Smooth muscle cell (in vitro differentiated cells): ENCODE data around the gene DUSP10. TPM values are rescaled to one million over a fixed set of nuclear protein-coding genes. Genes with fewer than 3 reads are reported as not detected.

ENCODE experiments used
- DNase-seq: peaks from one replicate; lab custom pipeline; 2025; ENCODE audit not compliant: unreplicated experiment; lab: John Stamatoyannopoulos, UW
- H2AFZ ChIP-seq: fragments of 200-600 bp; sonication (generic); 2 replicates; pipeline ENCODE4 v1.6.0; 2016; ENCODE audit warnings: antibody characterized with exemption, low read depth, mild to moderate bottlenecking
- H3F3A ChIP-seq: fragments of 200-600 bp; sonication (generic); 2 replicates; pipeline ENCODE4 v1.6.0; 2017; ENCODE audit warnings: antibody characterized with exemption, low read depth
- H3K27ac ChIP-seq: fragments of 200-600 bp; sonication (generic); 2 replicates; pipeline ENCODE4 v1.5.1; 2016; ENCODE audit warnings: low read depth, mild to moderate bottlenecking
- H3K27me3 ChIP-seq: fragments of 200-600 bp; sonication (generic); 2 replicates; pipeline ENCODE4 v1.6.1; 2016; ENCODE audit warnings: low read depth, mild to moderate bottlenecking
- H3K36me3 ChIP-seq: fragments of 200-600 bp; sonication (generic); 2 replicates; pipeline ENCODE4 v1.5.1; 2016; ENCODE audit warnings: low read depth
- H3K4me1 ChIP-seq: fragments of 200-600 bp; sonication (generic); 2 replicates; pipeline ENCODE4 v1.5.1; 2016; ENCODE audit warnings: low read depth
- H3K4me2 ChIP-seq: fragments of 200-600 bp; sonication (generic); 2 replicates; pipeline ENCODE4 v1.6.0; 2016; ENCODE audit warnings: mild to moderate bottlenecking
- H3K4me3 ChIP-seq: fragments of 200-600 bp; sonication (generic); 2 replicates; pipeline ENCODE4 v1.5.1; 2016; ENCODE audit warnings: mild to moderate bottlenecking
- H3K79me2 ChIP-seq: fragments of 200-600 bp; sonication (generic); 2 replicates; pipeline ENCODE4 v1.6.0; 2016; ENCODE audit warnings: low read depth, mild to moderate bottlenecking
- H3K9ac ChIP-seq: fragments of 200-600 bp; sonication (generic); 2 replicates; pipeline ENCODE4 v1.6.0; 2016; ENCODE audit warnings: low read depth
- H3K9me3 ChIP-seq: fragments of 200-600 bp; sonication (generic); replicated peaks from 2 replicates; pipeline ENCODE4 v1.5.1; 2016; ENCODE audit warnings: low read depth
- H4K20me1 ChIP-seq: fragments of 200-600 bp; sonication (generic); 2 replicates; pipeline ENCODE4 v1.6.0; 2016; ENCODE audit warnings: low read depth
- CTCF ChIP-seq: fragments of 200-600 bp; sonication (generic); IDR thresholded peaks from 2 replicates; pipeline ENCODE4 v1.5.1; 2017; ENCODE audit warnings: borderline replicate concordance, mild to moderate bottlenecking, antibody characterized with exemption; ENCODE audit not compliant: insufficient read depth, poor library complexity, severe bottlenecking
- WGBS: methylation state at CpG from one replicate; pipeline ENCODE4 v1.1.7; 2016; ENCODE audit warnings: low lambda C conversion rate; 5-methylcytosine and 5-hydroxymethylcytosine counted together
- polyA plus RNA-seq: library from polyadenylated mRNA; unstranded; fragments of >200 nt; fragmentation: Nextera tagmentation; extraction: Ambion mirVana; gene quantifications from 2 replicates; pipeline ENCODE4 v1.2.1, GENCODE V29; 2016
- total RNA-seq: library from RNA; depleted of rRNA; stranded (reverse); fragments of >200 nt; gene quantifications from 2 replicates; pipeline ENCODE4 v1.2.3, GENCODE V29; 2014

The DUSP10 gene
- total and polyA plus RNA-seq, 2 experiments from 2014 or later, result 49.7 to 104 TPM

- Histone ChIP-seq H3K9ac (peak overlapping the region; percentile 38), H3K79me2 (peaks cover 2% of the 10 kb centered on the region), H2AFZ (no peak overlapping the region), H3K4me3 (no peak overlapping the region), H3K36me3 (peaks cover 17% of the 10 kb centered on the region), H3F3A (peaks cover 17% of the 10 kb centered on the region), H3K9me3 (no peaks in the 10 kb centered on the region), H3K27ac (peak overlapping the region; percentile 94), H3K4me1 (peaks cover 12% of the 10 kb centered on the region), H4K20me1 (no peaks in the 10 kb centered on the region), H3K27me3 (no peaks in the 10 kb centered on the region), H3K4me2 (peak overlapping the region; percentile 76)
- TF ChIP-seq CTCF, result no peak
- 72% methylated on average over 4 of the region's 4 CpGs for WGBS
- DNase-seq, result no peak
Observed at GRCh38 chr1:221698579-221699349, 43.1 kb downstream of the DUSP10 start.

- Histone ChIP-seq H3K9me3 (no peaks in the 10 kb centered on the region), H3K27ac (peak overlapping the region; percentile 94), H3K27me3 (no peaks in the 10 kb centered on the region), H3K4me2 (no peak overlapping the region), H4K20me1 (no peaks in the 10 kb centered on the region), H3K9ac (no peak overlapping the region), H3K4me1 (peaks cover 12% of the 10 kb centered on the region), H3K79me2 (no peaks in the 10 kb centered on the region), H3F3A (peaks cover 17% of the 10 kb centered on the region), H3K36me3 (peaks cover 12% of the 10 kb centered on the region), H2AFZ (no peak overlapping the region), H3K4me3 (no peak overlapping the region)
- TF ChIP-seq CTCF, result no peak
- WGBS, result 36% methylated on average over 3 of the region's 3 CpGs
- DNase-seq, result no peak
Observed at GRCh38 chr1:221697923-221698425, 43.9 kb downstream of the DUSP10 start.

GRCh38 chr1:221696718-221697461 is 45.0 kb downstream of the DUSP10 start:
- Histone ChIP-seq H3F3A (peaks cover 17% of the 10 kb centered on the region), H4K20me1 (no peaks in the 10 kb centered on the region), H3K4me1 (peaks cover 12% of the 10 kb centered on the region), H3K79me2 (no peaks in the 10 kb centered on the region), H2AFZ (no peak overlapping the region), H3K36me3 (peaks cover 2% of the 10 kb centered on the region), H3K4me2 (peak overlapping the region; percentile 42), H3K9me3 (no peaks in the 10 kb centered on the region), H3K27ac (peak overlapping the region; percentile 12), H3K9ac (no peak overlapping the region), H3K4me3 (no peak overlapping the region), H3K27me3 (no peaks in the 10 kb centered on the region)
- no peak for TF ChIP-seq CTCF
- DNase-seq, result no peak
- WGBS, result 93% methylated on average over 3 of the region's 3 CpGs
